Measurements from ENCODE around the gene PRKCI. TPM values are rescaled to one million over a fixed set of nuclear protein-coding genes. Genes with fewer than 3 reads are reported as not detected.

PRKCI gene
- total and polyA plus RNA-seq, 2 of the 4 experiments (the other 2 are of a cell fraction): 28.7 to 53.4 TPM

DNA sequence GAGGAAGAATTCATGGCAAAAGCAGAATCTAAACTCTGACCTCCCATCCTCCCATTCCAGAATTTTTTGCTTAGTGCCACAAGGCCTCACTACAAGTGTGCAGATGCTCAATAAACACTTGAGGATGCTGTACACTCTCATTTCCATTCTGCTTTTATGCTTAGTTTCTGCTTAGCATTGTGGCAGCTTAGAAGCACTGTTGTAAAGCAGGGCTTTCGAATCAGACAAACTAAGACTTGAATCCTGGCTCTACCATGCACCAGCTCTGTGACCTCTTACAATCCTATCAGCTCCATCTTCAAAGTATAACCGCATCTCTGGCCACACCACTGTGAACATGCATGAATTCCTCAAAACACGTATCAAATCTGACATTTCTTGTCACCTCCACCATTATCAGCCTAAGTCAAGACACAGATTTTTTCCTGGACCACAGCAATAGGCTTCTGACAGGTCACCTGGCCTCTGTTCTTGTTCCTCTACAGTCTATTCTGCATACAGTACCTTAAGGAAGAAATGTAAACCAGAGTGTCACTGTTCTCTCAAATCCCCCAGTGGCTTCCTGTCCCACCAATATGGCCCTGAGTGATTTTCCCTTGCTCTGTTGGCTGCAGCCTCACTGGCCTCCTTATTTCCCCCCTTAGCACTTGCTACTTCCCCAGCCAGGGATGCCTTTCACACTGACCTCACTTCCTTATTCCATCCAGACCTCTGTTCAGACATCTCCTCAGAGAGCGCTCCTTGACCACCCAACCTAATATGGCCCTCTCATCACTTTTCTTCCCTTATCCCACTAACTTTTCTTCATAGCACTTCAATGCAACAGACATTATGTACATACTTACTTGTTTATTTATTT is 32.6 kb upstream of the PRKCI start:
- H3K36me3 ChIP-seq (ENCODE audit: control insufficient read depth, insufficient read depth, low read length): no peaks in the 10 kb centered on the region
- no peak overlapping the region; the same call in 1 of the 2 replicates for H4K5ac ChIP-seq (ENCODE audit: low read depth, low read length)
- no peak overlapping the region; the same call in 1 of the 2 replicates for H3K4ac ChIP-seq (ENCODE audit: low read depth, low read length)
- BruUV-seq (replicated peaks): no TSS peak
- H2BK120ac ChIP-seq (ENCODE audit: low read depth, low read length): peak overlapping the region; percentile 50
- CTCF ChIA-PET: interaction anchor here (1.0 kb wide), 1 partner anchor 14 kb away, joined by 3 read pairs; no protein-coding TSS in a partner anchor
- WGBS, 2 experiments (ENCODE audit: extremely low coverage in 2 of 2, insufficient read length in 1 of 2): 94% methylated on average over 2 of the region's 4 CpGs; no CpG with 5 or more reads in 1 of the 2 experiments
- H3K79me1 ChIP-seq (ENCODE audit: low read depth in 1 of 2, low read length in 2 of 2): no peaks in the 10 kb centered on the region
- TF ChIP-seq FOS (IDR thresholded peaks at IDR 0.05; ENCODE audit: low read depth, low read length) (no peak), SMC3 (IDR thresholded peaks at IDR 0.05; ENCODE audit: low read depth, low read length) (no peak), MAFK (IDR thresholded peaks at IDR 0.05; ENCODE audit: low read depth, low read length) (no peak), RCOR1 (IDR thresholded peaks at IDR 0.05; ENCODE audit: insufficient replicate concordance, low read length) (no peak)
- TF ChIP-seq, protein P1, sequence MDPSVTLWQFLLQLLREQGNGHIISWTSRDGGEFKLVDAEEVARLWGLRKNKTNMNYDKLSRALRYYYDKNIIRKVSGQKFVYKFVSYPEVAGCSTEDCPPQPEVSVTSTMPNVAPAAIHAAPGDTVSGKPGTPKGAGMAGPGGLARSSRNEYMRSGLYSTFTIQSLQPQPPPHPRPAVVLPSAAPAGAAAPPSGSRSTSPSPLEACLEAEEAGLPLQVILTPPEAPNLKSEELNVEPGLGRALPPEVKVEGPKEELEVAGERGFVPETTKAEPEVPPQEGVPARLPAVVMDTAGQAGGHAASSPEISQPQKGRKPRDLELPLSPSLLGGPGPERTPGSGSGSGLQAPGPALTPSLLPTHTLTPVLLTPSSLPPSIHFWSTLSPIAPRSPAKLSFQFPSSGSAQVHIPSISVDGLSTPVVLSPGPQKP (IDR thresholded peaks at IDR 0.05; ENCODE audit: borderline replicate concordance, low read depth, low read length): no peak
- TF ChIP-seq, protein P2, sequence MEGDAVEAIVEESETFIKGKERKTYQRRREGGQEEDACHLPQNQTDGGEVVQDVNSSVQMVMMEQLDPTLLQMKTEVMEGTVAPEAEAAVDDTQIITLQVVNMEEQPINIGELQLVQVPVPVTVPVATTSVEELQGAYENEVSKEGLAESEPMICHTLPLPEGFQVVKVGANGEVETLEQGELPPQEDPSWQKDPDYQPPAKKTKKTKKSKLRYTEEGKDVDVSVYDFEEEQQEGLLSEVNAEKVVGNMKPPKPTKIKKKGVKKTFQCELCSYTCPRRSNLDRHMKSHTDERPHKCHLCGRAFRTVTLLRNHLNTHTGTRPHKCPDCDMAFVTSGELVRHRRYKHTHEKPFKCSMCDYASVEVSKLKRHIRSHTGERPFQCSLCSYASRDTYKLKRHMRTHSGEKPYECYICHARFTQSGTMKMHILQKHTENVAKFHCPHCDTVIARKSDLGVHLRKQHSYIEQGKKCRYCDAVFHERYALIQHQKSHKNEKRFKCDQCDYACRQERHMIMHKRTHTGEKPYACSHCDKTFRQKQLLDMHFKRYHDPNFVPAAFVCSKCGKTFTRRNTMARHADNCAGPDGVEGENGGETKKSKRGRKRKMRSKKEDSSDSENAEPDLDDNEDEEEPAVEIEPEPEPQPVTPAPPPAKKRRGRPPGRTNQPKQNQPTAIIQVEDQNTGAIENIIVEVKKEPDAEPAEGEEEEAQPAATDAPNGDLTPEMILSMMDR (conservative IDR thresholded peaks at IDR 0.05; ENCODE audit: low read depth, low read length): no peak
- no peak overlapping the region for H4K91ac ChIP-seq (ENCODE audit: insufficient read depth, low read depth, low read length)
- H3K9me3 ChIP-seq (ENCODE audit: control insufficient read depth, insufficient read depth, low read length): no peaks in the 10 kb centered on the region
- DNase-seq (no peak), ATAC-seq (ENCODE audit: low read depth) (peak; percentile 73)
- H4K8ac ChIP-seq (ENCODE audit: low read depth in 2 of 2, low read length in 2 of 2): peak overlapping the region in 1 of 2 experiments; percentile 28; a peak in 1 of 4 replicates
- peak overlapping the region; percentile 50; the same call in 1 of the 2 replicates for H3K9ac ChIP-seq (ENCODE audit: low read depth, low read length)
- peak overlapping the region; percentile 3; the same call in 1 of the 2 replicates for H2AK5ac ChIP-seq (ENCODE audit: low read depth, low read length)
- no peak overlapping the region for H3K27ac ChIP-seq (ENCODE audit: insufficient read depth, low read length)
- POLR2A ChIA-PET (ENCODE audit: unreplicated experiment): no interaction called here
- H2BK15ac ChIP-seq (ENCODE audit: low read depth, low read length): no peak overlapping the region; the same call in 2 of the 3 replicates
- H3K27me3 ChIP-seq (ENCODE audit: control insufficient read depth, insufficient read depth, low read length): no peaks in the 10 kb centered on the region
- H3K14ac ChIP-seq (replicated peaks; ENCODE audit: low read depth, low read length): peak overlapping the region; percentile 46
- H3K56ac ChIP-seq (ENCODE audit: extremely low read depth, insufficient read depth, low read length): no peak overlapping the region
- peak overlapping the region; percentile 36; the same call in 1 of the 2 replicates for H2BK20ac ChIP-seq (ENCODE audit: low read depth, low read length)
- H3K4me2 ChIP-seq (ENCODE audit: low read depth, low read length): peak overlapping the region; percentile 87
- peaks cover 5% of the 10 kb centered on the region; the same call in 1 of the 2 replicates for H3K4me1 ChIP-seq (ENCODE audit: control insufficient read depth, insufficient read depth, low read length)
- H2AFZ ChIP-seq (replicated peaks; ENCODE audit: low read length, poor library complexity): peak overlapping the region; percentile 36
- H3K9me1 ChIP-seq (ENCODE audit: insufficient read depth, low read length): no peaks in the 10 kb centered on the region
- dilution Hi-C loops (cut with HindIII; ENCODE audit: low sequenced_read_pairs, unreplicated experiment): no loop called here
- H3K18ac ChIP-seq (ENCODE audit: low read depth, low read length): no peak overlapping the region
- H2BK5ac ChIP-seq (ENCODE audit: low read depth, low read length, poor library complexity, severe bottlenecking): no peak overlapping the region
- no peak overlapping the region for H3K4me3 ChIP-seq (ENCODE audit: insufficient read depth, low read depth, low read length)
- no peaks in the 10 kb centered on the region for H4K20me1 ChIP-seq (ENCODE audit: insufficient read depth, low read length)
- H3K23ac ChIP-seq (ENCODE audit: low read depth, low read length): peak overlapping the region; percentile 6; the same call in 1 of the 2 replicates
- in situ Hi-C loops (cut with MboI; ENCODE audit: low sequenced_read_pairs): loop anchor here (10.0 kb wide), 1 partner anchor 665 kb away; no protein-coding TSS in a partner anchor
- intact Hi-C loops (cut with micrococcal nuclease): loop anchor here (1.0 to 10.0 kb wide), 4 partner anchors 33 to 655 kb away; partner anchors contain the start of genes PRKCI and SKIL
- no peak overlapping the region for H2AK9ac ChIP-seq (replicated peaks; ENCODE audit: low read depth, low read length, poor library complexity)
